ENCODE measurements around the gene DBF4. TPM values are rescaled to one million over a fixed set of nuclear protein-coding genes. Genes with fewer than 3 reads are reported as not detected.
A peak's percentile ranks its signal among the peaks of the same experiment; 100 is the strongest.
"Not testable (repeated sequence)": the region's sequence is repeated elsewhere in the genome, so short reads cannot be mapped to it uniquely, and the experiment has no call there.

The DBF4 gene, protein sequence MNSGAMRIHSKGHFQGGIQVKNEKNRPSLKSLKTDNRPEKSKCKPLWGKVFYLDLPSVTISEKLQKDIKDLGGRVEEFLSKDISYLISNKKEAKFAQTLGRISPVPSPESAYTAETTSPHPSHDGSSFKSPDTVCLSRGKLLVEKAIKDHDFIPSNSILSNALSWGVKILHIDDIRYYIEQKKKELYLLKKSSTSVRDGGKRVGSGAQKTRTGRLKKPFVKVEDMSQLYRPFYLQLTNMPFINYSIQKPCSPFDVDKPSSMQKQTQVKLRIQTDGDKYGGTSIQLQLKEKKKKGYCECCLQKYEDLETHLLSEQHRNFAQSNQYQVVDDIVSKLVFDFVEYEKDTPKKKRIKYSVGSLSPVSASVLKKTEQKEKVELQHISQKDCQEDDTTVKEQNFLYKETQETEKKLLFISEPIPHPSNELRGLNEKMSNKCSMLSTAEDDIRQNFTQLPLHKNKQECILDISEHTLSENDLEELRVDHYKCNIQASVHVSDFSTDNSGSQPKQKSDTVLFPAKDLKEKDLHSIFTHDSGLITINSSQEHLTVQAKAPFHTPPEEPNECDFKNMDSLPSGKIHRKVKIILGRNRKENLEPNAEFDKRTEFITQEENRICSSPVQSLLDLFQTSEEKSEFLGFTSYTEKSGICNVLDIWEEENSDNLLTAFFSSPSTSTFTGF
- total RNA-seq (2014; rRNA removed; shearing (Covaris generic)) = 77.7 and 87.3 TPM in 2 replicates

DNA sequence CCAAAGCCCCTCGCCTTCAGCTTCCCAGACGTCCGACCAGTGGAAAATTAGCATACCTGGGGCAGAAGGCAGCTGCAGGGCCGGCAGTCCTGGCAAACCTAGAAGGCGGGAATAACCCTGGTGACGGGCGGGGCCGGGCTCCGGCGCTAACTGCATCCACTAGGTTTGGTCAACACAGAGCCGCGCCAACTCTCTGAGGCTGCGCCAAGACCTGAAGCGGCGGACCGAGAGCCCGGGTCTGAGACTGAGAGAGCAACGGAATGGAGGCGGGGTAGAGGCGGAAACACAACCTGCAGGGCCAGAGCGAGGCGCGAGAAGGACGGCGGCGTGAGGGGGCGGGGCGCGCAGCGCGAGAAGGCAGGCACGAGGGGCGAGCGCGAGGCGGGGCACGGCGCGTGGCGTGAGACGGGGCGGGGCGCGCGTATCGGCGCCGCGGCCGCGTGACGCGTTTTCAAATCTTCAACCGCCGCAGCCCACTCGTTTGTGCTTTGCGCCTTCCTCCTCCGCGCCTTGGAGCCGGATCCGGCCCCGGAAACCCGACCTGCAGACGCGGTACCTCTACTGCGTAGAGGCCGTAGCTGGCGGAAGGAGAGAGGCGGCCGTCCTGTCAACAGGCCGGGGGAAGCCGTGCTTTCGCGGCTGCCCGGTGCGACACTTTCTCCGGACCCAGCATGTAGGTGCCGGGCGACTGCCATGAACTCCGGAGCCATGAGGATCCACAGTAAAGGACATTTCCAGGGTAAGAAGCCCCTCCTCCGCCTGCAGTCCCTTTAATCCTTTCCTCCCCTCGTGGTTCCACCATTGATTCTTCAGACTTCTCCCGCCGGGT, at the start of gene DBF4, which contains the start of gene SLC25A40:
DBF4 (plus strand) TSS at position 454 of the 829 bp plus-strand sequence; CDS start at position 694, 240 bp downstream.
SLC25A40 (minus strand) TSS at position 321 of the 829 bp plus-strand sequence. CDS start 17,633 bp downstream, outside the sequence.
- DNase-seq (ENCODE audit: low spot score) = peak; percentile 98

DNA sequence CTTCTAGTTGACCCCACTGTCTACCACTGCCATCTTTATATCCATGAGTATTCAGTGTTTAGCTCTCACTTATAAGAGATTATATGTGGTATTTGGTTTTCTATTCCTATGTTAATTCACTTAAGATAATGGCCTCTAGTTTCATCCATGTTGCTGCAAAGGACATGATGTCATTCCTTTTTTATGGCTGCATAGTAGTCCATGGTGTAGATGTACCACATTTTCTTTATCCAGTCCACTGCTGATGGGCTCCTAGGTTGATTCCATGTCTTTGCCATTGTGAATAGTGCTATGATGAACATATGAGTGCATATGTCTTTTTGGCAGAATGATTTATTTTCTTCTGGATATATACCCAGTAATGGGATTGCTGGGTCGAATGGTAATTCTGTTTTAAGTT, 47.9 kb upstream of the DBF4 start:
- DNase-seq (ENCODE audit: low spot score) = not testable (repeated sequence)

DNA sequence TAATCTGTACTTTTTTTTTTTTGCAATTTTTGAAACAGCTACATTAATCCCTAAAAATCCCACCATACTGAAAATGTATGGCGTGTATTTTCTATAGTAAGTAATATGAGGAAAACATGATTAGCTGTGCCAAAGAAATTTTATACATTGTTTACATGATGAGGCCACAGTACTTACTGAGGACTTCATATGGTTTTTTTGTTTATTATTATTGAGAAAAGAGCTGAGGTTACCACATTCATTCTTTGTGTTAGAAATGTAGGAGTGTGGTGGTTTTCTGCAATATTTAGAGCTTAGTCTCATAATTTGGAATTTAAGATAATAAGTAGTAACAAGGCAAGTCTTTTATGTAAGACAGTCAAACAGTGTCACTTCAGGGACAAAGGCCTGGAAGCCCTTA, 45.2 kb upstream of the DBF4 start:
- DNase-seq (ENCODE audit: low spot score) = peak; percentile 54

DNA sequence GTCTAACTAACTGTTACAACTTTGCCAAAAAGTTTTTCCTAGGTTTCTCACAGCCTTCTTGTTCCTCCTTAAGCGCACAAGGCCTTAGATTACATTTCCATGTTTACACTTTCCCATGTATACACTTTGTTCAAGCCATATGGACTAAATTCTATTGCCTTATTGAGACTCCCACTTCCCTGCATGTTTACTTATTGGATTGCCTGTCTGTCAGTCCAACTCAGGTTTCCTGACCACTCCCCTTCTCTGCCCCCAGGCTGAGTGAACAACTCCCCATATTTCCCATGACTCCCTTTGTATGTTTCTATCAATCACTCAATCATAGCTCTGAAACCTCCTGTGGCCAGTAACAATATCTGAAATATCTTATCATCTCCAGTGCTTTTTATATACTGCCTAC, 43.2 kb upstream of the DBF4 start:
- peak; percentile 10 for DNase-seq (ENCODE audit: low spot score)

DNA sequence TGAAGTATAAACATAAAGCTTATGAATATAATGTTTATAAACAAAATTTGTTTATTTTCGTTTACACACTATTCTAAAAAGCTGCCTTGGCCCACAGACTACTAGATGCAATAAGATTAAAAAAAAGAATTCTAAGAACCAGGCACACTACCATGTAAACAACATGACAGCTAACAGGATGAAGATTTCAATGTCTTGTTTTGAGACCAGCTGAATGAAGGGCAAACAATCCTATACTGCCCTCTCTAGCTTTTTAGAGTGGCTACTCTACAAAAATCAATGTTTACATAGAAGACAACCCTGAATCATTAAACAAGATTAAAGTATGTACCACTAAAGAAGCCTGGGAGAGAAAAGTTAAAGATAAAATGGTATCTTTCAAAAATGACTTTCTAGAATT, 38.7 kb upstream of the DBF4 start:
- DNase-seq (ENCODE audit: low spot score) = no peak

DNA sequence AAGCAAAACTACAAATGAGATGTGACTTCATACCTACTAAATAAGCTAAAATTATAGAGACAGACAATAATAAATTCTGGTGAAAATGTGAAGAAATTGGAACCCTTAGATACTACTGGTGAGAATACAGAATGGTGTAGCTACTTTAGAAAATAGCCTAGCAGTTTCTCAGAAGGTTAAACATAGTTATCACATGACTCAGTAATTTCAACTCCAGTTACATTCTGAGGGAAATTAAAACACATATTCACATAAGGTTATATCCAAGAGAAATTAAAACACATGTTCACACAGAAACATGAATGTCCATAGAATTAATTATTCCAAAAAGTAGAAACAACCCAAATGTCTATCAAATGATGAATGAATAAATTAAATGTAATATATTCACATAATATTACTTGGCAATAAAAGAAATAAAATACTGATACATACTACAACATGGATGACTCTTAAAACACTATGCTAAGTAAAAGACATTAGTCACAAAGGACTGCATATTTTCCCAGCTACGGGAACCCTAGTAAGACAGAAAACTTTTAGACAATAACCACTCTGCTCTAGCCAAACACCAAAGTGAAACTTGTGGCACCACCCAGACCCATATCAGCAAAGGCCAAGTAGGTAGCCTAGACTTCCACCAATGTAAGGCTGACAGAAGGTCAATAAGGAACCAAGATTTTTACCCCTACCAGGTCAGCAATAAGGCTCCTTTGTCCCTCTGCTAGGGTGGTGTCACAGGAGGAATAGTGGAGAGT, 25.3 kb upstream of the DBF4 start:
- no peak for DNase-seq (ENCODE audit: low spot score)

DNA sequence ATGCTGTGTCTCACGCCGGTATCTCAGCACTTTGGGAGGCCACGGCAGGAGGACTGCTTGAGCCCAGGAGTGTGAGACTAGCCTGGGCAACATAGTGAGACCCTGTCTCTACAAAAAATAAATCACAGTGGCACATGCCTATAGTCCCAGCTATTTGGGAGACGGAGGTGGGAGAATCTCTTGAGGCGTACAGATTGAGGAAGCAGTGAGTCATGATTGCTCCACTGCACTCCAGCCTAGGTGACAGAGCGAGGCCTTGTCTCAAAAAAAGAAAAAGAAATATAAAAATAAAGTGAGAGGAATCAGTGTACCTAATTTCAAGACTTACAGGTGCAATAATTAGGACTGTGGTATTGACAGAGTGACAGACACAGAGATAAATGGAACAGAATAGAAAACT, 24.0 kb upstream of the DBF4 start:
- no peak for DNase-seq (ENCODE audit: low spot score)

DNA sequence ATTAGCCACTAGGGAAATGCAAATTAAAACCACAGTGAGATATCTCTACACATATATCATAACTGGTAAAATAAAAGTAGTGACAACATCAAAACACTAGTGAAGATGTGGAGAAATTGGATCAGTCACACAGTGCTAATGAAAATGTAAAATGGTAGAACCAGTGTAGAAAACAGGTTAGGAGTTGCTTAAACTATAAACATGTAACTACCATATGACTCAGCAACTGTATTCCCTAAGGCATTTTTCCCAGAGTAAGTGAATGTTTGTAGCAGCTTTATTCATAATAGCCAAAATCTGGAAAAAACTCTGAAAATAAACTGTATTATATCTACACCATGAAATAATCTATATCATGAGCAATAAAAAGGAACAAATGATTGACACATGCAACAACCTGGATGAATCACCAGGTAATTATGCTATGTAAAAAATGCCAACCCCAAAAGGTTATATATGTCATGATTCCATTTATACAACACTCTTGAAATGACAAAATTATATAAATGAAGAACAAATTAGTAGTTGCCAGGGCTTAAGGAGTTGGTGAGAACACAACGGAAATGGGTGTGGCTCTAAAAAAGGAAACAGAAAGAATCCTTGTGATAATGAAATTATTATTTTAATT, 22.9 kb upstream of the DBF4 start:
- DNase-seq (ENCODE audit: low spot score) = no peak

DNA sequence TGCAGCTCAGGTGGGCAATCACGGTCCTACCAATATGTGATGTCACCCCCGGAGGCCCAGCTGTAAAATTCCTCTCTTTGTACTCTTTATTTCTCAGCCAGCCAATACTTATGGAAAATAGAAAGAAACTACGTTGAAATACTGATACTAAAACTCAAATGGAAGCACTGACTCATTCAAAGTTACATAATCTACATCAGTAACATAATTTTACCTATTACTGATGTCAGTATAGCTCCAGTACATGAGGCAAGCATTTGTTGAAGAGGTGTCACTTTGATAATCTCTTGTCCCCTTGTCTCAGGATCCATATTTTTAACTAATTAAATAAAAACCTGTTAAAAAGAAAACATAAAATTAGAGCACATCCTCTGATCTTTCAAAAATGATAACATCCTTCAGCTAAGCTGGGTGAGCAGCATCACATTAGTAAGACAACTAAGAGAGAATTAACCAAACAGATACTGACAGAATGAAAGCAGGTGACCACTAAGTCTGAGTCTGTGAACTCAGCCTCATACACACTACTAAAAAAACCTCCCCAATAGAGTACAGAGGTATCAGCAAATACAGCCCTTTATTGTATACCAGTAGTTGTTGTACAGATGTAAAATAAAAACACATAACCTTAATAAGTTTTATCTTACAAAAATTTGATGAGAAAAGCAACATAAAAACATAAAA, 17.7 kb upstream of the DBF4 start:
- DNase-seq (ENCODE audit: low spot score) = no peak

DNA sequence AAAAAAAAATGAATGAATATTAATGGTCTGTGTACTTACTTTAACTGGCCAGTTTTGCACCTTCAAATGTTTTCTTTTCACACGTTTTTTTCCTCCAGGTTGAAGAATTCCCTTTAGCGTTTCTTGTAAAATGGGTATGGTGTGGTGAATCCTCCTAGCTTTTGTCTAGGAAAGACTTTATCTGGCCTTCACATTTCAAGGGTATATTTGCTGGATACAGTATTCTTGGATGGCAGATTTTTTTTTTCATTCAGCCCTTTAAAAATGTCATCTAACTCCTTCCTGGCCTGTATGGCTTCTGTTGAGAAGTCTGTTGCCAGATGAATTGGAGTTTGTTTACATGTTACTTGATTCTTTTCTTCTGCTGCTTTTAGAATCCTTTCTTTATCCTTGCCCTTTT, 10.2 kb upstream of the DBF4 start:
- DNase-seq (ENCODE audit: low spot score) = no peak

DNA sequence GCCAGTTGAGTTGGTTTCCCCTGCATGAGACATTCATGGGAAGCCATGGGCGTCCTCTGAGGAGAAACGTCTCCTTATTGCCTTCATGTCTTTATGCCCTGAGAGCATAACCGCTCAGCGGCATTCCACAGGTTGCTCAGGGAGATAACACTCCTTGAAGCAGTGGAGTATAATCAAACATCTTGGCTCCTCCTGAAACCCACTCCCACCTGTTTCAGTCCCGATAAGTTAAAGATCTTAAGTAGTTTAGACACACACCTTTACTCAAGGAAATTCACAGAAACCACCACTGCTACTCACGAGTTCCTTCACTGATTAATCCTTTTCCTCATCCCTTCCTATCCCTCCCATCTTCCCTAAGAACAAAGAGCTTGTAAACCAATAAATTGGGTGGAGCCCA, 9.8 kb upstream of the DBF4 start:
- DNase-seq (ENCODE audit: low spot score) = not testable (repeated sequence)

DNA sequence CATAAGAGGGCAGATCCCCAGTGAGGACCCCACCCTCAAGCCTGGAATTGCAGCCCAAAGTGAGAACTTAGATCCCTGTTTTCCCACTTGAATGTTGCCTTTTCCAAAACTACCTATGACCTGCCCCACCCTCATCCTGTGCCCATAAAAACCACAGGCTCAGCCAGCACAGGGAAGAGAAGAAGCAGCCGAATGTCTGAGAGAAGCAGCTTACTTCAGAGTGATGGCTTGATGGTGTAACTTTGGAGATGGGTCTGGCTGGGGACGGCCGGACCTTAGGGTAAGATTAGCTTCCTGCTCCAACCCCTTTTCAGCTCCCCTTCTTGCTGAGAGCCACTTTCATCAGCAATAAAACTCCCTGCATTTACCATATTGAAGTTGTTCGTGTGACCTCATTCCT, 5.8 kb upstream of the DBF4 start:
- no peak for DNase-seq (ENCODE audit: low spot score)

DNA sequence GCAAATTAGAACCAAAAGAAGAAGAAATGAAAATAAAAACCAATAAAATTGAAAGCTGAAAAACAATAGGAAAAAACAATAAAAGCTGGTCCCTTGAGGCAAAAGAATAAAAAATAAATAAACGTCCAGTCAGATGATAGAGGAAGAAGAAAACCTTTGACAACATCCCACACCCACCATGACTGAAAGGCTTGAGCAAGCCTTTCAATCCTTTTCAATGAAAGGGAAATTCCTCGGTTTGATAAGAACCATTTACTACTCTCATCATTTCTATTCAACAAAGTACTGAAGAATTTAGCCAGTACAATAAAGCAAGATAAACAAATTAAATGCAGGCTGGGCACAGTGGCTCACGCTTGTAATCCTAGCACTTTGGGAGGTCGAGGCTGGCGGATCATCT, 3.9 kb upstream of the DBF4 start:
- no peak for DNase-seq (ENCODE audit: low spot score)

DNA sequence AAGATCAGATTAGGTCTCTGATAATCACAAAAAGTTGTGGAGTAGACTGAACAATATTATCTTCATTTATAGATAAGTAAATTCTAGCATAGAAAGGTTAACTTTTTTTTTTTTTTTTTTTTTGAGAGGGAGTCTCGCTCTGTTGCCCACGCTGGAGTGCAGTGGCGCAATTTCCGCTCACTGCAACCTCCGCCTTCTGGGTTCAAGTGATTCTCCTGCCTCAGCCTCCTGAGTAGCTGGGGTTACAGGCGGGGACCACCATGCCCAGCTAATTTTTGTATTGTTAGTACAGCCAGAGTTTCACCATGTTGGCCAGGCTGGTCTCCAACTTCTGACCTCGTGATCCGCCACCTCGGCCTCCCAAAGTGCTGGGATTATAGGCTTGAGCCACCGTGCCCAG, 3.0 kb upstream of the DBF4 start:
- not testable (repeated sequence) for DNase-seq (ENCODE audit: low spot score)

DNA sequence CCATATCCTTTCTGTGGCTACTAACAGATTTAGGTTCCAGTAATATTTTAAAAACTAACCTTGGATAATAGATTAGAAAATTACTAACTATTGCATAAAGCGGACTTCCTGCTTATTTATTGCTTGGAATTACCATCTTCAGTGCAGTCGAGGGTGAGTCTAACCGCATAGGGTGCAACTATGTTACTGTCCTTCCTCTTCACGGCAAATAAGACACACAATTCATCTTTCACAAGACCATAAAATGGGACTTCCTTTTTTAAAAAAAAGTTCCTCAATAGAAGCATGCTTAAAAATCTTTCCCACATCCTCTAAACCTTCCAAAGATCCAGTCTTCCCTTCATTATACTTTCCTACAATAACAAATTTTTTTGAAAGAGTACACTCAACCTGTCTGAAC, 2.2 kb upstream of the DBF4 start:
- no peak for DNase-seq (ENCODE audit: low spot score)

DNA sequence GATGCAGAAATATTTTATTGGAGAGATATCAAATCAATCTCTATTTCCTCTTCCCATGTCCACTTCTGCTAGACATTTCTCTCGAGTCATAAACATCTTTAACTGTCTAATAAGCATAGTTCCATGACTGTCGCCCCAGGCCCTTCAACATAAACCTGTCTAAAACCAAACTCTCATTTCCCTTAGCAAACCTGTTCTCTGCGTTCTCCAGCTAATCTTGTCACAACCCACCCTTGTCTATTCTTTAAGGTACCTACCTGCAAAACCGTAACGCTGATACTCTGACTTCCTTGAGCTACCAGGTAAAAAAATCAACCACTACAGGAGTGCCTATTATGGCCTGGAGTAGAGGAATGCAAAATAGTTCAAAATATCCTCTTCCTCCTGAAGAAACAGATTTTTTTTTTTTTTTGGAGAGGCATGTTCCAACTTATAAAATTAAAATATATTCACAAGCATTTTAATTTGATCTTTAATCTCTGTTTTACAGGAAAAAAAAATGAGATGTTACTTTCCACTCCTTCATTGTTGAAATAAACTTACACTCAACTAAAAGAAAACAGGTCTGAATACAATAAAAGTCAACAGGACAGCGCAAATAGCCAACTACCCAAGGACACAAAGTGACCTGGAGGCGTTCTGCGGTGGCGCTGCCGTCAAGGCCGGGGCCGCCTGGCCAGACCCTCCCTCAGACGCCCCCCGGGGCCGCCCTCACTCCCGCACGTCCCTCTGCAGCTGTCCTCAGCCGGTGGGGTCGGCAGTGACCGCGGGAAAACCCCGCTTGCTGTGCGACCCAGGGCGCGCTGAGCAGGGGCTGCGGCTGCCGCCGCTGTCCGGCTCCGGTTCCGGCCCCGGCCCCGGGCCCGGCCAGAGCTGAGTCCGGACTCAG, 898 bp upstream of the DBF4 start:
- DNase-seq (ENCODE audit: low spot score) = peak; percentile 13

DNA sequence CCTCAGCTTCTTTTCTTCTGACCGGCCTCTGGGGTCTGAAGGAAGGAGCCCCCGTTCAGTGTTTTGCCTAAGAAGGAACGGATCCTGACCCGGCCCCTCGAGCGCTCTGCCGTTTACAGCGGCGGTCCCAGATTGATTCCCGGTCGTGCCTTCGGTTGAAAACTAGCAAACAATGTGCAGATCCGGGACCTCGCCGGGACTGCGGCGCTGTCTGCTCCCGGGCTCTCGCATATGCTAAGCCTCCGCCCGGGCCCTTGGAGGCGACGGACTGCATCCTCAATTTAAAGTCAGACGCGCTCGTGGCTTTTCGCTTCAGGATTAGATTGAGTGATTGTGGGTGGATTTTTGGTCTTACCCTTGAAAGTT, 559 bp downstream of the DBF4 start:
- DNase-seq (ENCODE audit: low spot score) = peak; percentile 41

DNA sequence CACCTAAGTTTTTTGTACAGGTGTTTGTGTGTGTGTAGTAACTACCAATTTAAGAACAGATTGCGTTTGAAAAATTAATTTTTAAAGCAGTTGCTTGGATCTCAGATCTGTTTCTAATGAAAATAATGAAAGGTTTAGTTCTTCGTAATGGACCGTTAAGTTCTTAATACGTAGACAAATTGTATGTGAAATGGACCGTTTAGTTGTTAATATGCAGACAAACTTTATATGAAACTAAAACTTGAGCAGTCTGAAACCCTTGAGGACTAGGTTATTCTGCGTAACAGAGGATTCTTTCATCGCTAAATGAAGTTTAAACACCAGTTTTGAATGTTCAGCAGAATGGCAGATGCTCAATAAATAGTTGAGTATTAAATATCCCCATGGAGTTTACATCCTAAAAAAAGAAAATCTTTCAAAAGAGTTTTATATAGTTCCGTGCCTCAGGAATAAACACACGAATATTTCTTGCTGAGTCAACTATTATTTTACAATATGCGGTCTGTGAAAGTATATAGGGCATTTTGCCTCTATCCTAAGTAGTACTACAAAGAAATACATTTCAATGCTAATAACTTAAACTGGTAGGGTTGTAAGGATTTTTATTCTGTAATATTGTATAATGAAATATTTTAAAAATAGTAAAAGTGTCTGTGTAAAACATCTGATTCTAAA, 1.2 kb downstream of the DBF4 start:
- DNase-seq (ENCODE audit: low spot score) = no peak

DNA sequence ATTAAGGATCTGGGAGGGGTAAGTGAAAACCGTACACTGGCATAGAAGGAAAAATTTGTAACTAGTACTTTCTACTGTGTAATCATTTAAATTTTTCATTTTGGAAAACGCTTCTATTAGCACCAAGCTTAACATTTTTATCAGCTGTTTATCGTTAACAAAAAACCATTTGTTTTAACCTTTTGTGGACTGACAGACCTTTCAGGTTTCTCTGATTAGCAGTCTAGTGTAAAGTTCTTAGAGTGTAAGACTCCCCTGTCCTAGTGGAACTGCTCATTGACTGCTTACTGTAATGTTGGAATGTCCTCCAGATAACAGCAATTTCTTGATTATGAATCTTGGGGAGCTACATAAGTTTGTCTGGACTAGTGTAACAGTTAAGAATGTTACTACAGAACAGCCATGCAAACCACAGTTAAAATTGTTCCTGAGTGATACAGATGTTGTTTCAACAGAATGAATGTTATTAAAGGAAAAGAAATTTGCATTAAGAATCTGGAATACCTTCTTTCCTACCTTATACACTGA, 2.0 kb downstream of the DBF4 start:
- no peak for DNase-seq (ENCODE audit: low spot score)

Measured in H4 (cell line).